T follicular helper cell (primary cell): ENCODE results near the gene SMYD3.
"Not testable (repeated sequence)": the region's sequence is repeated elsewhere in the genome, so short reads cannot be mapped to it uniquely, and the experiment has no call there.

ENCODE experiments used
- DNase-seq: peaks from one replicate; pipeline ENCODE4 v3.0.0-alpha.2; 2020; ENCODE audit warnings: low read depth

Gene SMYD3

GRCh38 chr1:245834002-245834401, 673.1 kb downstream of the SMYD3 start:
- no peak for DNase-seq

- DNase-seq = no peak
Measured at GRCh38 chr1:245832771-245833527, 674.1 kb downstream of the SMYD3 start.

GRCh38 chr1:245831518-245831917, 675.6 kb downstream of the SMYD3 start:
- no peak for DNase-seq

- no peak for DNase-seq
Measured at GRCh38 chr1:245829826-245830225, 677.3 kb downstream of the SMYD3 start.

GRCh38 chr1:245829194-245829593, 677.9 kb downstream of the SMYD3 start:
- no peak for DNase-seq

GRCh38 chr1:245827301-245827700, 679.8 kb downstream of the SMYD3 start:
- no peak for DNase-seq

GRCh38 chr1:245825128-245825901, 681.8 kb downstream of the SMYD3 start:
- no peak for DNase-seq

- DNase-seq = no peak
Measured at GRCh38 chr1:245823408-245824147, 683.5 kb downstream of the SMYD3 start.

- no peak for DNase-seq
Measured at GRCh38 chr1:245822996-245823395, 684.1 kb downstream of the SMYD3 start.

- not testable (repeated sequence) for DNase-seq
Measured at GRCh38 chr1:245818363-245818762, 688.7 kb downstream of the SMYD3 start.

GRCh38 chr1:245816496-245816895, 690.6 kb downstream of the SMYD3 start:
- DNase-seq = not testable (repeated sequence)

GRCh38 chr1:245814651-245815050, 692.4 kb downstream of the SMYD3 start:
- no peak for DNase-seq

- DNase-seq = no peak
Measured at GRCh38 chr1:245812278-245812677, 694.8 kb downstream of the SMYD3 start.

- no peak for DNase-seq
Measured at GRCh38 chr1:245810789-245811337, 696.2 kb downstream of the SMYD3 start.

- no peak for DNase-seq
Measured at GRCh38 chr1:245810181-245810769, 696.8 kb downstream of the SMYD3 start.

GRCh38 chr1:245809361-245809760, 697.7 kb downstream of the SMYD3 start:
- DNase-seq = no peak

GRCh38 chr1:245807954-245808719, 698.9 kb downstream of the SMYD3 start:
- no peak for DNase-seq

GRCh38 chr1:245807306-245807705, 699.8 kb downstream of the SMYD3 start:
- DNase-seq = no peak

GRCh38 chr1:245805532-245805931, 701.5 kb downstream of the SMYD3 start:
- DNase-seq = no peak

- no peak for DNase-seq
Measured at GRCh38 chr1:245804696-245805095, 702.4 kb downstream of the SMYD3 start.

- no peak for DNase-seq
Measured at GRCh38 chr1:245803666-245804037, 703.4 kb downstream of the SMYD3 start.
